Peyer's patch (tissue), 4 donors: ENCODE measurements around the gene TMEM132C.

ENCODE experiments used
- POLR2A ChIP-seq, 2 donors: fragments of 450-650 bp; IDR thresholded peaks; one replicate each; pipeline ENCODE4 v1.5.1; 2017; ENCODE audit warnings: antibody characterized with exemption in 2 of 2, mild to moderate bottlenecking in 2 of 2, moderate library complexity in 2 of 2
- TF ChIP-seq, protein P1 (sequence below), 6 experiments: fragments of 450-650 bp in 4 of 6; fragments of 200-600 bp in 2 of 6; sonication (generic) in 1 of 6; IDR thresholded peaks; one replicate each; pipeline ENCODE4 v1.5.1; 2017 to 2019; ENCODE audit warnings: antibody characterized with exemption in 6 of 6, mild to moderate bottlenecking in 3 of 6, moderate library complexity in 1 of 6

DNA sequence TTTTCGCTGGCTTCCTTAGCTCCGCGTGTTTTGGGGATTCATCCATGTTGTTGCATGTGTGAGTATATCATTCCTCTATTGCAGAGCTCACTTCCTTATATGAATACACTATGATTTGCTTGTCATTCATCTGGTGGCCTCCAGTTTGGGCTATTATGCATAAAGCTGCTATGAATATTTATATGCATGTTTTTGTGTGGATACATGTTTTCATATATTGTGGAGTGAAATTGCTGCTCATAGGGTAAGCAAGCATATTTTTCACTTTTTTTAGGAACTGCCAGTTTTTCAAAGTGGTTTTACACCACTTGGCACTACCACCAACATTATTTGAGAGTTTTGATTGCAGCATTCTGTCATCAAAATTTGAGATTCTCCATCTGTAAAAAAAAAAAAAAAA lies 190.0 kb downstream of the TMEM132C start:
- TF ChIP-seq, protein P1, sequence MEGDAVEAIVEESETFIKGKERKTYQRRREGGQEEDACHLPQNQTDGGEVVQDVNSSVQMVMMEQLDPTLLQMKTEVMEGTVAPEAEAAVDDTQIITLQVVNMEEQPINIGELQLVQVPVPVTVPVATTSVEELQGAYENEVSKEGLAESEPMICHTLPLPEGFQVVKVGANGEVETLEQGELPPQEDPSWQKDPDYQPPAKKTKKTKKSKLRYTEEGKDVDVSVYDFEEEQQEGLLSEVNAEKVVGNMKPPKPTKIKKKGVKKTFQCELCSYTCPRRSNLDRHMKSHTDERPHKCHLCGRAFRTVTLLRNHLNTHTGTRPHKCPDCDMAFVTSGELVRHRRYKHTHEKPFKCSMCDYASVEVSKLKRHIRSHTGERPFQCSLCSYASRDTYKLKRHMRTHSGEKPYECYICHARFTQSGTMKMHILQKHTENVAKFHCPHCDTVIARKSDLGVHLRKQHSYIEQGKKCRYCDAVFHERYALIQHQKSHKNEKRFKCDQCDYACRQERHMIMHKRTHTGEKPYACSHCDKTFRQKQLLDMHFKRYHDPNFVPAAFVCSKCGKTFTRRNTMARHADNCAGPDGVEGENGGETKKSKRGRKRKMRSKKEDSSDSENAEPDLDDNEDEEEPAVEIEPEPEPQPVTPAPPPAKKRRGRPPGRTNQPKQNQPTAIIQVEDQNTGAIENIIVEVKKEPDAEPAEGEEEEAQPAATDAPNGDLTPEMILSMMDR (IDR thresholded peaks at IDR 0.05), result no peak
- no peak for TF ChIP-seq POLR2A (IDR thresholded peaks at IDR 0.05)
